Measurements from ENCODE around the gene DAP3. TPM values are rescaled to one million over a fixed set of nuclear protein-coding genes. Genes with fewer than 3 reads are reported as not detected.
"Not testable (repeated sequence)": the region's sequence is repeated elsewhere in the genome, so short reads cannot be mapped to it uniquely, and the experiment has no call there.

Gene DAP3
- total and polyA plus RNA-seq, 2 of the 8 experiments (the other 6 are each of a cell fraction or from before 2014, with no cell fraction given): 66.3 to 87.1 TPM

- TF ChIP-seq E2F6 (IDR thresholded peaks at IDR 0.05): no peak
Observed at GRCh38 chr1:155657463-155657862, 31.4 kb upstream of the DAP3 start (continued).

- H2BK15ac ChIP-seq (ENCODE audit: low read length); H3K79me1 ChIP-seq (ENCODE audit: low read depth, low read length); H4K5ac ChIP-seq (ENCODE audit: insufficient read length, low read depth, low read length); H3K4me1 ChIP-seq (replicated peaks in 1 of 4; ENCODE audit: control insufficient read depth in 3 of 4, insufficient read depth in 4 of 4, low read length in 3 of 4); H4K8ac ChIP-seq (ENCODE audit: extremely low read depth, insufficient read depth, low read length); H3K18ac ChIP-seq (ENCODE audit: extremely low read depth, low read length); DNase-seq (ENCODE audit: low read depth in 1 of 2, low spot score in 2 of 2); H3K9ac ChIP-seq (replicated peaks in 1 of 4; ENCODE audit: extremely low read depth in 1 of 4, low read depth in 3 of 4, low read length in 3 of 4); H3K23ac ChIP-seq (ENCODE audit: insufficient read length); H2BK20ac ChIP-seq (ENCODE audit: low read length); H3K27me3 ChIP-seq (replicated peaks in 1 of 4; ENCODE audit: control insufficient read depth in 3 of 4, extremely low read depth in 1 of 4, insufficient read depth in 3 of 4, low read length in 3 of 4); H2BK120ac ChIP-seq (replicated peaks; ENCODE audit: low read depth, low read length); H3K4ac ChIP-seq (replicated peaks; ENCODE audit: insufficient read length, low read depth, low read length); H3K56ac ChIP-seq (replicated peaks; ENCODE audit: insufficient read length, low read depth, low read length); H3K79me2 ChIP-seq (ENCODE audit: control insufficient read depth in 1 of 2, insufficient read depth in 2 of 2, low read length in 2 of 2); H3K9me3 ChIP-seq (ENCODE audit: insufficient read depth in 2 of 2, low read depth in 1 of 2, low read length in 1 of 2); H3K14ac ChIP-seq (ENCODE audit: insufficient read length); H4K20me1 ChIP-seq (replicated peaks in 1 of 2; ENCODE audit: control insufficient read depth in 1 of 2, insufficient read depth in 2 of 2, low read length in 2 of 2); H3K23me2 ChIP-seq (ENCODE audit: low read depth, low read length); CTCF ChIA-PET (ENCODE audit: partially characterized antibody); H4K91ac ChIP-seq (replicated peaks; ENCODE audit: insufficient read length, low read length); H3K4me3 ChIP-seq (ENCODE audit: extremely low read depth in 1 of 4, insufficient read depth in 2 of 4, low read depth in 3 of 4, low read length in 4 of 4); H3K27ac ChIP-seq (ENCODE audit: low read depth, low read length); H3K4me2 ChIP-seq (ENCODE audit: insufficient read depth in 1 of 2, low read depth in 2 of 2, low read length in 2 of 2); POLR2A ChIA-PET (ENCODE audit: partially characterized antibody); H2BK12ac ChIP-seq (ENCODE audit: low read depth, low read length); H2BK5ac ChIP-seq (ENCODE audit: low read depth, low read length); H2AFZ ChIP-seq (ENCODE audit: low read length); H2AK5ac ChIP-seq (ENCODE audit: low read depth, low read length): not testable (repeated sequence)
- WGBS, 2 experiments (ENCODE audit: extremely low coverage in 1 of 2, insufficient coverage in 1 of 2, insufficient read length in 1 of 2, insufficient replicate concordance in 2 of 2, low coverage in 1 of 2, low lambda C conversion rate in 2 of 2, missing lambda C conversion rate in 1 of 2): 93% methylated on average over 2 of the region's 4 CpGs; no CpG with 5 or more reads in 1 of the 2 experiments
- peaks cover 3 to 41% (median 26%) of the 10 kb centered on the region in 4 experiments for H3K36me3 ChIP-seq (ENCODE audit: control insufficient read depth in 2 of 4, insufficient read depth in 4 of 4, low read length in 3 of 4)
- peak; percentile 86 for FAIRE-seq
Observed at GRCh38 chr1:155661239-155661638, 27.7 kb upstream of the DAP3 start.
